Progenitor cell of endocrine pancreas (in vitro differentiated cells): ENCODE data around the gene NUP188. TPM values are rescaled to one million over a fixed set of nuclear protein-coding genes. Genes with fewer than 3 reads are reported as not detected.

Source experiments
- DNase-seq: peaks from one replicate; pipeline ENCODE4 v3.0.0; 2021; ENCODE audit warnings: low spot score; ENCODE audit not compliant: unreplicated experiment
- H3K27ac Mint-ChIP-seq: 2 replicates; pipeline ENCODE4 v1.8.0; 2021; ENCODE audit warnings: mild to moderate bottlenecking, moderate library complexity, mixed read lengths
- H3K27me3 Mint-ChIP-seq: 2 replicates; pipeline ENCODE4 v1.8.0; 2021; ENCODE audit warnings: mixed read lengths
- H3K36me3 Mint-ChIP-seq: 2 replicates; pipeline ENCODE4 v1.8.0; 2022; ENCODE audit warnings: mixed read lengths; ENCODE audit not compliant: insufficient read depth
- H3K4me1 Mint-ChIP-seq: 2 replicates; pipeline ENCODE4 v1.8.0; 2021; ENCODE audit warnings: low read depth, mixed read lengths
- H3K4me3 Mint-ChIP-seq: 2 replicates; pipeline ENCODE4 v1.8.0; 2021; ENCODE audit warnings: low read depth, mild to moderate bottlenecking, moderate library complexity, mixed read lengths
- H3K9me3 Mint-ChIP-seq: 2 replicates; pipeline ENCODE4 v1.8.0; 2021; ENCODE audit warnings: low read depth, mixed read lengths
- total RNA-seq: library from RNA; stranded (reverse); gene quantifications from 2 replicates; pipeline ENCODE4 v1.2.1, GENCODE V29; 2021
- TF ChIP-seq, protein P1 (sequence below): fragments of 200-600 bp; sonication (generic); IDR thresholded peaks from one replicate; pipeline ENCODE4 v1.5.0; 2021; ENCODE audit warnings: antibody characterized with exemption, mild to moderate bottlenecking; ENCODE audit not compliant: unreplicated experiment

NUP188 gene
- total RNA-seq, 1 donor from 2014 or later, result 74.8 TPM

DNA sequence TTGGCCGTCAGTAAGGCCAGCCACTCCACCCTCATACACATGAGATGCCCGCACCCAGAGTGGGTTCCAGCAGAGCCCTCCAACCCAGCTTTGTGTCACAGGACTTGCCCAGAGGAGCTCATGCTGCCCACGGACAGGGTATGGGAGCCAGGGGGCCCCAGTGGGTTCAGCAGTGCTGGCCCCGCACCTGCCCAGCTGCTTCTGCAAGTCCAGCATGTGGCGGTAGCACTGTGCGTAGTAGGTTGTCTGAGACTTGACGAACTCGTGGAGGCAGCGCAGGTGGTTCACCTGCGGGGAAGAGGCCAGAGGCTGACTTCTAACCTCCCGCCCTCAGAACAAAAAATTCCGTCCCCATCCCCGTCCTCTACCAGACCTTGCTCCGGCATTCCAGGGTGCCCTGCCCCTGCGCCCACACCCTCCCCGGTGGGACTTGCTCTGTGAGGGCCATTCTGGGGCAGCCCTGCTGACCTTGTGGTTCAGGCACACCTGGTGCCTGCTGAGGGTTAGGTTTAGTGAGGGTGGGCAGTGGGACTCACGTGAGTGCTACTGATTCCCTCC is 62.2 kb downstream of the NUP188 start:
- peaks cover 7% of the 10 kb centered on the region for H3K36me3 Mint-ChIP-seq
- H3K4me1 Mint-ChIP-seq, result no peaks in the 10 kb centered on the region
- no peaks in the 10 kb centered on the region for H3K27me3 Mint-ChIP-seq
- DNase-seq, result no peak
- peak overlapping the region; percentile 80 for H3K27ac Mint-ChIP-seq
- no peaks in the 10 kb centered on the region for H3K9me3 Mint-ChIP-seq
- TF ChIP-seq, protein P1, sequence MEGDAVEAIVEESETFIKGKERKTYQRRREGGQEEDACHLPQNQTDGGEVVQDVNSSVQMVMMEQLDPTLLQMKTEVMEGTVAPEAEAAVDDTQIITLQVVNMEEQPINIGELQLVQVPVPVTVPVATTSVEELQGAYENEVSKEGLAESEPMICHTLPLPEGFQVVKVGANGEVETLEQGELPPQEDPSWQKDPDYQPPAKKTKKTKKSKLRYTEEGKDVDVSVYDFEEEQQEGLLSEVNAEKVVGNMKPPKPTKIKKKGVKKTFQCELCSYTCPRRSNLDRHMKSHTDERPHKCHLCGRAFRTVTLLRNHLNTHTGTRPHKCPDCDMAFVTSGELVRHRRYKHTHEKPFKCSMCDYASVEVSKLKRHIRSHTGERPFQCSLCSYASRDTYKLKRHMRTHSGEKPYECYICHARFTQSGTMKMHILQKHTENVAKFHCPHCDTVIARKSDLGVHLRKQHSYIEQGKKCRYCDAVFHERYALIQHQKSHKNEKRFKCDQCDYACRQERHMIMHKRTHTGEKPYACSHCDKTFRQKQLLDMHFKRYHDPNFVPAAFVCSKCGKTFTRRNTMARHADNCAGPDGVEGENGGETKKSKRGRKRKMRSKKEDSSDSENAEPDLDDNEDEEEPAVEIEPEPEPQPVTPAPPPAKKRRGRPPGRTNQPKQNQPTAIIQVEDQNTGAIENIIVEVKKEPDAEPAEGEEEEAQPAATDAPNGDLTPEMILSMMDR, result no peak
- H3K4me3 Mint-ChIP-seq, result no peak overlapping the region

DNA sequence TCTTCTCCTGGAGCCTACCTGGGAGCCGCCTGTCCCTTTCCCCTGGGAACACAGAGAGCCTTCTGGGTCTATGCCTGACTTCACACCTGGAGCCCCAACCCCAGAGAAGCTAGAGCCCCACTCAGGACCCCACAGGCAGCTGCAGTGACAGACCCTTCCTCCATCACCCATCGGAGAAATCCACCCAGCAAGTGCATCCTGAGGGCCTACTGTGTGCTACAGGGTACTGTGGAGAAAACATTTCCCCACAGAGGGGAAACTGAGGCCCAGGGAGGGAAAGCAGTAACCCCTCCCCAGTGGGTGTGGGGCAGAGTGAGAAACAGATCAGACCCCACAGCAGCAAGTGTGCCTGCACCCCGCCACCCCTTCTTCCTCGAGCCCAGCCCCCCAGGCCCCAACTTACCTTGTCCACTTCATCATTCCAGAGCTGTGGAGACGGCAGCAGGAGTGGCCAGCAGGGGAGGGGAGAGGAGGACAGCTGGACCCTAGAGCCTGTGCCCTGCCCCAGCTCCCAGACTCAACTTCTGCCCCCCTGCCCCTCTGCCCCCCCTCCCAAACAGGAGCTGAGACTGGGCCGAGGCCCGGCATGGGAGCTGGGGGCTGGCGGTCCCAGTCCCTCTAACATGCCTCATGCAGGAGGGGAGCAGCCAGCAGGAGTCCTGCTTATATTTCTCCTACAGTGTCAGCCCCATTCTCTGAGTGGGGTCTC is 62.9 kb downstream of the NUP188 start:
- TF ChIP-seq, protein P1, result no peak
- Mint-ChIP-seq H3K27me3 (no peaks in the 10 kb centered on the region), H3K36me3 (peaks cover 10% of the 10 kb centered on the region), H3K9me3 (no peaks in the 10 kb centered on the region), H3K4me3 (no peak overlapping the region), H3K4me1 (no peaks in the 10 kb centered on the region), H3K27ac (no peak overlapping the region)
- no peak for DNase-seq

DNA sequence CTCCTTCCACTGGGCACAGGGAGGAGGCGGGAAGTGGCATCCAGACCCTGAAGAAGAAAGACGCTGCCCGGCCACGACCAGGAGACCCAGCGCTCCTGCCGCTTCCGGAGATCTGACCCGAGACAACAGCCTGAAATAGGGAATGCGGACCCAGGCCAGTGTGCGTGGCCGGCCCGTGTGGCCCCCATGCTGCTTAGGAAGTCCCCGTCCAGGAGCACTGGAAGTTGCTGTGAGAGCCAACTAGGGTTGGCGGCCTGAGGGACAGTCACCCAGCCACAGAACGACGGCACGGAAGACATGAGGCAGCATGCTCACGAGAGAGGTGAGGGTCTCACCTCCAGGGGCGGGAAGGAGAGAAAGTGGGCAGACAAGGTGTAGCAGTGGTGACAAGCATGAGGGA is 63.7 kb downstream of the NUP188 start:
- no peak for DNase-seq
- H3K9me3 Mint-ChIP-seq, result no peaks in the 10 kb centered on the region
- H3K36me3 Mint-ChIP-seq, result peaks cover 13% of the 10 kb centered on the region
- H3K4me1 Mint-ChIP-seq, result no peaks in the 10 kb centered on the region
- H3K27ac Mint-ChIP-seq, result peak overlapping the region; percentile 71
- TF ChIP-seq, protein P1, result no peak
- H3K4me3 Mint-ChIP-seq, result no peak overlapping the region
- H3K27me3 Mint-ChIP-seq, result no peaks in the 10 kb centered on the region

GRCh38 chr9:129011761-129012181 is 64.3 kb downstream of the NUP188 start:
- Mint-ChIP-seq H3K27me3 (no peaks in the 10 kb centered on the region), H3K4me3 (no peak overlapping the region), H3K27ac (no peak overlapping the region), H3K36me3 (peaks cover 10% of the 10 kb centered on the region), H3K4me1 (no peaks in the 10 kb centered on the region), H3K9me3 (no peaks in the 10 kb centered on the region)
- DNase-seq, result no peak
- TF ChIP-seq, protein P1, result no peak

- H3K36me3 Mint-ChIP-seq, result peaks cover 10% of the 10 kb centered on the region
These were observed 64.8 kb downstream of the NUP188 start for GRCh38 chr9:129012343-129012742.

More at GRCh38 chr9:129012343-129012742, 64.8 kb downstream of the NUP188 start:
- Mint-ChIP-seq H3K27ac (no peak overlapping the region), H3K4me1 (no peaks in the 10 kb centered on the region), H3K4me3 (no peak overlapping the region), H3K9me3 (no peaks in the 10 kb centered on the region), H3K27me3 (no peaks in the 10 kb centered on the region)
- TF ChIP-seq, protein P1, result no peak
- no peak for DNase-seq
